Fibroblast of lung (primary cell): ENCODE measurements around the gene KRT74. TPM values are rescaled to one million over a fixed set of nuclear protein-coding genes. Genes with fewer than 3 reads are reported as not detected.

Experiments
- DNase-seq, 2 donors: peaks; one replicate each; pipeline versions ENCODE4 v3.0.0 to v3.0.0-alpha.2; 2010; ENCODE audit warnings: low read depth in 2 of 2
- H2AFZ ChIP-seq: 2 replicates; pipeline ENCODE4 v1.5.1; 2012; ENCODE audit warnings: low read length, control low read depth, inconsistent platforms
- H3K27ac ChIP-seq: 2 replicates; pipeline ENCODE4 v1.5.1; 2011; ENCODE audit warnings: low read length, control low read depth; ENCODE audit not compliant: insufficient read depth
- H3K27me3 ChIP-seq: 2 replicates; pipeline ENCODE4 v1.5.1; 2011; ENCODE audit warnings: mild to moderate bottlenecking, low read length; ENCODE audit not compliant: control insufficient read depth, insufficient read depth
- H3K36me3 ChIP-seq: 2 replicates; pipeline ENCODE4 v1.5.1; 2011; ENCODE audit warnings: low read length; ENCODE audit not compliant: control insufficient read depth, insufficient read depth
- H3K4me1 ChIP-seq: 2 replicates; pipeline ENCODE4 v1.5.1; 2011; ENCODE audit warnings: low read length; ENCODE audit not compliant: control insufficient read depth, insufficient read depth; ENCODE audit errors: extremely low read depth
- H3K4me2 ChIP-seq: 2 replicates; pipeline ENCODE4 v1.5.1; 2011; ENCODE audit warnings: low read length, control low read depth; ENCODE audit not compliant: insufficient read depth; ENCODE audit errors: extremely low read depth
- H3K4me3 ChIP-seq, 4 experiments: fragments of 200-600 bp in 1 of 4; sonication (generic) in 1 of 4; replicated peaks in 1 of 4; 2 replicates each; pipeline ENCODE4 v1.5.1; 2011 to 2016; ENCODE audit warnings: low read length in 4 of 4, low read depth in 3 of 4, mild to moderate bottlenecking in 3 of 4, control low read depth in 2 of 4, inconsistent platforms in 1 of 4, mixed read lengths in 1 of 4; ENCODE audit not compliant: insufficient read depth in 1 of 4; ENCODE audit errors: control extremely low read depth in 1 of 4
- H3K79me2 ChIP-seq: 2 replicates; pipeline ENCODE4 v1.5.1; 2012; ENCODE audit warnings: mild to moderate bottlenecking, low read length, inconsistent platforms; ENCODE audit not compliant: control insufficient read depth, insufficient read depth
- H3K9ac ChIP-seq: 2 replicates; pipeline ENCODE4 v1.5.1; 2011; ENCODE audit warnings: mild to moderate bottlenecking, low read length, control low read depth; ENCODE audit not compliant: insufficient read depth
- H3K9me3 ChIP-seq: 2 replicates; pipeline ENCODE4 v1.5.1; 2012; ENCODE audit warnings: low read depth, low read length; ENCODE audit not compliant: control insufficient read depth, insufficient read depth
- H4K20me1 ChIP-seq: 2 replicates; pipeline ENCODE4 v1.5.1; 2011; ENCODE audit warnings: low read length; ENCODE audit not compliant: control insufficient read depth, insufficient read depth; ENCODE audit errors: extremely low read depth
- CTCF ChIP-seq, 2 donors: IDR thresholded peaks in 1 of 2; conservative IDR thresholded peaks in 1 of 2; 1 replicate in 1 of 2; 2 replicates in 1 of 2; pipeline ENCODE4 v1.5.1; 2011 to 2012; ENCODE audit warnings: low read length in 2 of 2, control low read depth in 1 of 2, inconsistent platforms in 1 of 2, low read depth in 1 of 2, mild to moderate bottlenecking in 1 of 2
- EZH2 ChIP-seq: IDR thresholded peaks from 2 replicates; pipeline ENCODE4 v1.5.1; 2012; ENCODE audit warnings: low read length, control low read depth, mild to moderate bottlenecking; ENCODE audit errors: missing control alignments
- polyA plus RNA-seq, 2 donors: library from polyadenylated mRNA; depleted of rRNA in 1 of 2; stranded (reverse) in 1 of 2; unstranded in 1 of 2; fragments of >200 nt; gene quantifications; 2 replicates each; pipeline ENCODE4 v1.2.1, GENCODE V29; 2011 to 2012; ENCODE audit warnings: missing spikeins in 1 of 2
- total RNA-seq: library from RNA; depleted of rRNA; stranded (reverse); fragments of >200 nt; gene quantifications from 2 replicates; pipeline ENCODE4 v1.2.1, GENCODE V29; 2014

KRT74 gene
- total and polyA plus RNA-seq, 2 donors (not counting 1 experiment from before 2014, with no cell fraction given): not detected

- H3K27me3 ChIP-seq: no peaks in the 10 kb centered on the region
- no peaks in the 10 kb centered on the region for H3K4me1 ChIP-seq
- no peak for DNase-seq
- H3K79me2 ChIP-seq: no peaks in the 10 kb centered on the region
- H4K20me1 ChIP-seq: no peaks in the 10 kb centered on the region
- TF ChIP-seq EZH2: no peak
- no peak for TF ChIP-seq CTCF (conservative IDR thresholded peaks at IDR 0.05 in 1 of 2, IDR thresholded peaks at IDR 0.05 in 1 of 2; ENCODE audit: low read depth in 1 of 2, low read length in 2 of 2)
- no peaks in the 10 kb centered on the region for H3K9me3 ChIP-seq
- H2AFZ ChIP-seq: no peak overlapping the region
- H3K4me2 ChIP-seq: no peak overlapping the region
- H3K4me3 ChIP-seq: no peak overlapping the region
- H3K36me3 ChIP-seq: no peaks in the 10 kb centered on the region
- H3K9ac ChIP-seq: no peak overlapping the region
- H3K27ac ChIP-seq: no peak overlapping the region
Observed at GRCh38 chr12:52582486-52582885, 8.8 kb upstream of the KRT74 start.

GRCh38 chr12:52581481-52581880 lies 7.8 kb upstream of the KRT74 start:
- no peak overlapping the region for H2AFZ ChIP-seq
- H3K27me3 ChIP-seq: no peaks in the 10 kb centered on the region
- TF ChIP-seq CTCF (conservative IDR thresholded peaks at IDR 0.05 in 1 of 2, IDR thresholded peaks at IDR 0.05 in 1 of 2; ENCODE audit: low read depth in 1 of 2, low read length in 2 of 2): no peak
- no peak for TF ChIP-seq EZH2
- H3K4me3 ChIP-seq: no peak overlapping the region
- H3K9me3 ChIP-seq: no peaks in the 10 kb centered on the region
- H3K79me2 ChIP-seq: no peaks in the 10 kb centered on the region
- no peaks in the 10 kb centered on the region for H3K36me3 ChIP-seq
- no peak overlapping the region for H3K27ac ChIP-seq
- no peak overlapping the region for H3K4me2 ChIP-seq
- DNase-seq: peak in 1 of 2 donors; percentile 45
- H3K9ac ChIP-seq: no peak overlapping the region
- H4K20me1 ChIP-seq: no peaks in the 10 kb centered on the region
- no peaks in the 10 kb centered on the region for H3K4me1 ChIP-seq

- Histone ChIP-seq H3K9me3 (no peaks in the 10 kb centered on the region), H2AFZ (no peak overlapping the region), H3K4me2 (no peak overlapping the region), H3K36me3 (no peaks in the 10 kb centered on the region), H3K9ac (no peak overlapping the region), H3K4me3 (no peak overlapping the region), H3K4me1 (no peaks in the 10 kb centered on the region), H3K79me2 (no peaks in the 10 kb centered on the region), H3K27me3 (no peaks in the 10 kb centered on the region), H3K27ac (no peak overlapping the region), H4K20me1 (no peaks in the 10 kb centered on the region)
- DNase-seq: no peak
- TF ChIP-seq CTCF (conservative IDR thresholded peaks at IDR 0.05 in 1 of 2, IDR thresholded peaks at IDR 0.05 in 1 of 2; ENCODE audit: low read depth in 1 of 2, low read length in 2 of 2): no peak
- TF ChIP-seq EZH2: no peak
Observed at GRCh38 chr12:52581066-52581465, 7.4 kb upstream of the KRT74 start.
